H1 (cell line): Measurements from ENCODE around the gene ALPG. TPM values are rescaled to one million over a fixed set of nuclear protein-coding genes. Genes with fewer than 3 reads are reported as not detected.
A peak's percentile ranks its signal among the peaks of the same experiment; 100 is the strongest.

Experiments used
- CTCF ChIA-PET: fragments of 300-600 bp; sonication (Branson Sonifier 250); formaldehyde crosslinking; loops from one replicate; lab custom pipeline; 2021; ENCODE audit not compliant: partially characterized antibody; lab: Charles Lee
- POLR2A ChIA-PET: fragments of 300-600 bp; sonication (Branson Sonifier 250); formaldehyde crosslinking; loops from one replicate; lab custom pipeline; 2021; ENCODE audit warnings: inconsistent platforms; ENCODE audit not compliant: partially characterized antibody; lab: Charles Lee
- DNase-seq, 2 experiments: peaks; one replicate each; pipeline versions ENCODE4 v3.0.0 to v3.0.0-alpha.2; 2010 to 2022; ENCODE audit warnings: low spot score in 2 of 2, low read depth in 1 of 2, mixed read lengths in 1 of 2
- FAIRE-seq: peaks from 2 replicates; lab custom pipeline; 2011; peaks lifted over from hg19 to GRCh38; lab: Jason Lieb, UNC
- H2AFZ ChIP-seq: 2 replicates; pipeline ENCODE4 v1.8.1; 2012; ENCODE audit warnings: low read length, inconsistent platforms
- H2AK5ac ChIP-seq: 2 replicates; pipeline ENCODE4 v1.6.1; 2013; ENCODE audit warnings: low read depth, low read length
- H2BK120ac ChIP-seq: replicated peaks from 2 replicates; pipeline ENCODE3; 2013; ENCODE audit warnings: low read depth, low read length, inconsistent platforms
- H2BK12ac ChIP-seq: 2 replicates; pipeline ENCODE4 v1.6.1; 2013; ENCODE audit warnings: low read depth, low read length
- H2BK15ac ChIP-seq: 2 replicates; pipeline ENCODE4 v1.6.1; 2013; ENCODE audit warnings: low read length
- H2BK20ac ChIP-seq: 2 replicates; pipeline ENCODE4 v1.6.1; 2013; ENCODE audit warnings: low read length
- H2BK5ac ChIP-seq: 2 replicates; pipeline ENCODE4 v1.6.1; 2013; ENCODE audit warnings: low read depth, low read length
- H3K14ac ChIP-seq: 2 replicates; pipeline ENCODE4 v1.6.1; 2013; ENCODE audit warnings: inconsistent platforms; ENCODE audit not compliant: insufficient read length
- H3K18ac ChIP-seq: 2 replicates; pipeline ENCODE4 v1.6.1; 2013; ENCODE audit warnings: low read length; ENCODE audit errors: extremely low read depth
- H3K23ac ChIP-seq: 2 replicates; pipeline ENCODE4 v1.6.1; 2013; ENCODE audit warnings: inconsistent platforms; ENCODE audit not compliant: insufficient read length
- H3K23me2 ChIP-seq: 2 replicates; pipeline ENCODE4 v1.6.1; 2013; ENCODE audit warnings: low read depth, low read length
- H3K27ac ChIP-seq: 2 replicates; pipeline ENCODE4 v1.6.1; 2011; ENCODE audit warnings: low read depth, low read length, inconsistent platforms
- H3K27me3 ChIP-seq, 4 experiments: replicated peaks in 1 of 4; 1 replicate in 1 of 4; 2 replicates in 3 of 4; pipeline versions ENCODE4 v1.6.1 to v1.8.1; 2011 to 2013; ENCODE audit warnings: low read length in 3 of 4, mild to moderate bottlenecking in 3 of 4, inconsistent platforms in 2 of 4, mixed read lengths in 2 of 4, moderate library complexity in 1 of 4; ENCODE audit not compliant: control insufficient read depth in 3 of 4, insufficient read depth in 3 of 4; ENCODE audit errors: extremely low read depth in 1 of 4
- H3K36me3 ChIP-seq, 4 experiments: 2 replicates each; pipeline versions ENCODE4 v1.6.1 to v1.8.1; 2011 to 2013; ENCODE audit warnings: mild to moderate bottlenecking in 4 of 4, low read length in 3 of 4, moderate library complexity in 2 of 4, control low read depth in 1 of 4, inconsistent platforms in 1 of 4; ENCODE audit not compliant: insufficient read depth in 4 of 4, control insufficient read depth in 2 of 4
- H3K4ac ChIP-seq: replicated peaks from 2 replicates; pipeline ENCODE3; 2013; ENCODE audit warnings: low read length, low read depth, mixed read lengths, inconsistent platforms; ENCODE audit not compliant: insufficient read length
- H3K4me1 ChIP-seq, 4 experiments: replicated peaks in 1 of 4; 1 replicate in 1 of 4; 2 replicates in 3 of 4; pipeline versions ENCODE4 v1.6.1 to v1.8.1; 2011 to 2013; ENCODE audit warnings: low read length in 3 of 4, inconsistent platforms in 2 of 4, mixed read lengths in 1 of 4; ENCODE audit not compliant: insufficient read depth in 4 of 4, control insufficient read depth in 3 of 4
- H3K4me2 ChIP-seq, 2 experiments: 2 replicates each; pipeline versions ENCODE4 v1.6.1 to v1.8.1; 2011 to 2013; ENCODE audit warnings: low read depth in 2 of 2, low read length in 2 of 2, control low read depth in 1 of 2, inconsistent platforms in 1 of 2, mild to moderate bottlenecking in 1 of 2; ENCODE audit not compliant: insufficient read depth in 1 of 2
- H3K4me3 ChIP-seq, 4 experiments: fragments of 200-600, 300-600 bp in 1 of 4; sonication (generic), shearing (Covaris generic), sonication (Bioruptor Twin) in 1 of 4; 2 replicates each; pipeline versions ENCODE4 v1.5.1 to v1.8.1; 2011 to 2016; ENCODE audit warnings: low read length in 4 of 4, low read depth in 3 of 4, control low read depth in 2 of 4, inconsistent platforms in 2 of 4, mild to moderate bottlenecking in 2 of 4, mixed read lengths in 1 of 4, moderate library complexity in 1 of 4; ENCODE audit not compliant: insufficient read depth in 2 of 4; ENCODE audit errors: extremely low read depth in 1 of 4
- H3K56ac ChIP-seq: replicated peaks from 2 replicates; pipeline ENCODE3; 2013; ENCODE audit warnings: low read depth, mild to moderate bottlenecking, mixed read lengths, low read length, inconsistent platforms; ENCODE audit not compliant: insufficient read length
- H3K79me1 ChIP-seq: 2 replicates; pipeline ENCODE4 v1.6.1; 2013; ENCODE audit warnings: low read depth, low read length, control low read depth
- H3K79me2 ChIP-seq, 2 experiments: 2 replicates each; pipeline versions ENCODE4 v1.6.1 to v1.8.1; 2012 to 2013; ENCODE audit warnings: low read length in 2 of 2, mild to moderate bottlenecking in 2 of 2, inconsistent platforms in 1 of 2; ENCODE audit not compliant: insufficient read depth in 2 of 2, control insufficient read depth in 1 of 2
- H3K9ac ChIP-seq, 4 experiments: replicated peaks in 1 of 4; 1 replicate in 1 of 4; 2 replicates in 3 of 4; pipeline versions ENCODE4 v1.6.1 to v1.8.1; 2011 to 2013; ENCODE audit warnings: low read depth in 3 of 4, low read length in 3 of 4, control low read depth in 2 of 4, mild to moderate bottlenecking in 2 of 4, moderate library complexity in 2 of 4, inconsistent platforms in 1 of 4; ENCODE audit errors: extremely low read depth in 1 of 4
- H3K9me3 ChIP-seq, 2 experiments: 2 replicates each; pipeline versions ENCODE4 v1.6.1 to v1.8.1; 2012 to 2013; ENCODE audit warnings: mild to moderate bottlenecking in 2 of 2, moderate library complexity in 2 of 2, control low read depth in 1 of 2, inconsistent platforms in 1 of 2, low read depth in 1 of 2, low read length in 1 of 2, mixed read lengths in 1 of 2; ENCODE audit not compliant: insufficient read depth in 2 of 2
- H4K20me1 ChIP-seq, 2 experiments: replicated peaks in 1 of 2; 2 replicates each; pipeline versions ENCODE3 to v1.8.1; 2011 to 2013; ENCODE audit warnings: inconsistent platforms in 2 of 2, low read length in 2 of 2, mild to moderate bottlenecking in 1 of 2; ENCODE audit not compliant: insufficient read depth in 2 of 2, control insufficient read depth in 1 of 2
- H4K5ac ChIP-seq: 2 replicates; pipeline ENCODE4 v1.6.1; 2013; ENCODE audit warnings: low read length, low read depth, mixed read lengths, inconsistent platforms; ENCODE audit not compliant: insufficient read length
- H4K8ac ChIP-seq: 2 replicates; pipeline ENCODE4 v1.8.0; 2013; ENCODE audit warnings: mild to moderate bottlenecking, moderate library complexity, low read length, inconsistent platforms; ENCODE audit not compliant: insufficient read depth; ENCODE audit errors: extremely low read depth
- H4K91ac ChIP-seq: replicated peaks from 2 replicates; pipeline ENCODE3; 2013; ENCODE audit warnings: low read length, mixed read lengths, inconsistent platforms; ENCODE audit not compliant: insufficient read length
- CBX8 ChIP-seq: fragments of 300-800, 300-1000 bp; sonication (generic); IDR thresholded peaks from 2 replicates; pipeline ENCODE4 v1.7.1; 2016; ENCODE audit warnings: low read depth, low read length, borderline replicate concordance
- CREB1 ChIP-seq: IDR thresholded peaks from 2 replicates; pipeline ENCODE4 v1.6.1; 2012; ENCODE audit warnings: inconsistent platforms
- WGBS, 2 experiments: shearing (Covaris generic) in 1 of 2; methylation state at CpG; one replicate each; pipeline versions ENCODE4 v1.1.6 to v1.1.7; 2013 to 2015; ENCODE audit warnings: low lambda C conversion rate in 2 of 2, mixed read lengths in 2 of 2, inconsistent platforms in 1 of 2, low coverage in 1 of 2, missing lambda C conversion rate in 1 of 2; ENCODE audit not compliant: insufficient replicate concordance in 2 of 2, insufficient coverage in 1 of 2, insufficient read length in 1 of 2; ENCODE audit errors: extremely low coverage in 1 of 2, missing lambda C conversion rate in 1 of 2; 5-methylcytosine and 5-hydroxymethylcytosine counted together
- polyA plus RNA-seq, 7 experiments: library from polyadenylated mRNA; depleted of rRNA in 3 of 7; stranded (reverse) in 5 of 7; unstranded in 2 of 7; fragments of >200 nt in 5 of 7; fragments of 200-250 nt in 2 of 7; gene quantifications; 1 replicate in 5 of 7; 2 replicates in 1 of 7; 4 replicates in 1 of 7; pipeline versions ENCODE4 v1.2.1 to v1.2.3, GENCODE V29; 2011 to 2013; ENCODE audit warnings: missing spikeins in 2 of 7, mixed read lengths in 2 of 7
- total RNA-seq: library from RNA; stranded (reverse); fragmentation: NEBNext Ultra II Directional; extraction: Animal tissue kit (Norgen Biotek cat#: 25700); gene quantifications from 2 replicates; pipeline ENCODE4 v1.2.1, GENCODE V29; 2021

The ALPG gene
- total and polyA plus RNA-seq, 2 of the 8 experiments (the other 6 are each of a cell fraction or from before 2014, with no cell fraction given) = 0.56 to 2.1 TPM

DNA sequence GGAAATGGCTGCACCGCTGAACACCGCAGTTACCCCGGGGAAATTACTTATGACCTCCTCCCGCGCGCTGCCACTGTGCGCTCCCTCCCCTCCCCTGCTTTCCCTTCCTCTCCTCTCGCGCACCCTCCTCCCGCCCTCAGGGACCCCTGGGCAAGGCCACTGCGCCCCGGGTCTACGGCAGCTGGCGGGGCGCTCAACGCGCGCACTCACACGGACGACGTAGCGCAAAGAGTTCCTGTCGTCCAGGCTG is 20.2 kb upstream of the ALPG start:
- TF ChIP-seq CREB1 (peak; percentile 40; the same call in 1 of the 2 replicates), CBX8 (no peak)
- FAIRE-seq (no peak), DNase-seq (no peak)
- H4K20me1 ChIP-seq = peaks cover 0 to 4% of the 10 kb centered on the region in 2 experiments
- no peak overlapping the region for H2AFZ ChIP-seq
- H3K4me2 ChIP-seq = peak overlapping the region; percentile 78 to 96
- peaks cover 22 to 66% (median 66%) of the 10 kb centered on the region in 4 experiments for H3K27me3 ChIP-seq
- H4K5ac ChIP-seq = peak overlapping the region; percentile 29
- peak overlapping the region; percentile 72; the same call in 1 of the 2 replicates for H2BK20ac ChIP-seq
- H3K14ac ChIP-seq = no peak overlapping the region
- no peaks in the 10 kb centered on the region for H3K9me3 ChIP-seq
- peak overlapping the region; percentile 54 for H4K91ac ChIP-seq
- no peak overlapping the region; the same call in 1 of the 2 replicates for H2BK15ac ChIP-seq
- H3K23ac ChIP-seq = no peak overlapping the region
- peak overlapping the region; percentile 14 for H2BK120ac ChIP-seq
- H3K23me2 ChIP-seq = peaks cover 29% of the 10 kb centered on the region; the same call in 1 of the 2 replicates
- H3K36me3 ChIP-seq = no peaks in the 10 kb centered on the region; a peak in 1 of 8 replicates
- peak overlapping the region; percentile 55 to 65 (median 63) for H3K4me3 ChIP-seq
- H3K18ac ChIP-seq = peak overlapping the region; percentile 90; the same call in 1 of the 2 replicates
- no peaks in the 10 kb centered on the region for H3K79me1 ChIP-seq
- no peak overlapping the region for H2BK5ac ChIP-seq
- H3K56ac ChIP-seq = no peak overlapping the region
- ChIA-PET POLR2A (interaction anchor here (0.8 to 5.0 kb wide), 12 partner anchors 9 to 103 kb away, joined by 3 to 57 read pairs (median 4); no protein-coding TSS in a partner anchor), CTCF (interaction anchor here (0.9 to 2.8 kb wide), 16 partner anchors 11 to 458 kb away, joined by 3 to 23 read pairs (median 6); no protein-coding TSS in a partner anchor)
- 1% methylated on average over 21 of the region's 23 CpGs; no CpG with 5 or more reads in 1 of the 2 experiments for WGBS, 2 experiments
- H3K79me2 ChIP-seq = no peaks in the 10 kb centered on the region
- H3K4ac ChIP-seq = peak overlapping the region; percentile 78
- H3K27ac ChIP-seq = no peak overlapping the region
- H2AK5ac ChIP-seq = no peak overlapping the region
- H3K9ac ChIP-seq = no peak overlapping the region; a peak in 2 of 7 replicates
- H3K4me1 ChIP-seq = peaks cover 5 to 32% (median 15%) of the 10 kb centered on the region in 4 experiments
- peak overlapping the region; percentile 80; the same call in 1 of the 2 replicates for H2BK12ac ChIP-seq
- peak overlapping the region; percentile 69; the same call in 1 of the 2 replicates for H4K8ac ChIP-seq
